HG03108 (cell line): ENCODE measurements around the gene SIGLEC12.
A peak's percentile ranks its signal among the peaks of the same experiment; 100 is the strongest.
"Not testable (repeated sequence)": the region's sequence is repeated elsewhere in the genome, so short reads cannot be mapped to it uniquely, and the experiment has no call there.

Experiments used
- ATAC-seq: cut with Tn5 transposase; IDR thresholded peaks from one replicate; pipeline ENCODE4 v1.9.1; 2021; ENCODE audit warnings: moderate library complexity; ENCODE audit not compliant: unreplicated experiment

SIGLEC12 gene

GRCh38 chr19:51460164-51460992, 41.2 kb downstream of the SIGLEC12 start:
- ATAC-seq: no peak

- ATAC-seq: no peak
Observed at GRCh38 chr19:51458899-51459505, 42.6 kb downstream of the SIGLEC12 start.

- ATAC-seq: no peak
Observed at GRCh38 chr19:51458051-51458645, 43.5 kb downstream of the SIGLEC12 start, which contains the start of gene SIGLEC8. TSS of gene SIGLEC8 (minus strand) at chr19:51458454. CDS start at chr19:51458387, 67 bp downstream.

GRCh38 chr19:51457351-51458013, 44.1 kb downstream of the SIGLEC12 start:
- no peak for ATAC-seq

- ATAC-seq: no peak
Observed at GRCh38 chr19:51456541-51457290, 44.9 kb downstream of the SIGLEC12 start.

- no peak for ATAC-seq
Observed at GRCh38 chr19:51450730-51451307, 50.8 kb downstream of the SIGLEC12 start.

- ATAC-seq: no peak
Observed at GRCh38 chr19:51448411-51449016, 53.1 kb downstream of the SIGLEC12 start.

GRCh38 chr19:51448011-51448410, 53.6 kb downstream of the SIGLEC12 start:
- no peak for ATAC-seq

GRCh38 chr19:51447510-51447909, 54.1 kb downstream of the SIGLEC12 start:
- ATAC-seq: not testable (repeated sequence)

- ATAC-seq: peak; percentile 90
Observed at GRCh38 chr19:51441410-51442390, 59.9 kb downstream of the SIGLEC12 start.
